ENCODE data around the gene EXOC6B.

EXOC6B gene

GRCh38 chr2:72162574-72162973 is 663.3 kb downstream of the EXOC6B start:
- DNase-seq (ENCODE audit: low read depth), result no peak

- DNase-seq (ENCODE audit: low read depth), result no peak
Observed at GRCh38 chr2:72159211-72159993, 666.4 kb downstream of the EXOC6B start.

GRCh38 chr2:72157871-72158771 is 667.7 kb downstream of the EXOC6B start:
- DNase-seq (ENCODE audit: low read depth), result no peak

GRCh38 chr2:72156872-72157271 is 669.0 kb downstream of the EXOC6B start:
- no peak for DNase-seq (ENCODE audit: low read depth)

GRCh38 chr2:72155737-72156136 is 670.1 kb downstream of the EXOC6B start:
- DNase-seq (ENCODE audit: low read depth), result no peak

- DNase-seq (ENCODE audit: low read depth), result no peak
Observed at GRCh38 chr2:72155151-72155550, 670.7 kb downstream of the EXOC6B start.

- DNase-seq (ENCODE audit: low read depth), result no peak
Observed at GRCh38 chr2:72154386-72154975, 671.4 kb downstream of the EXOC6B start.

- DNase-seq (ENCODE audit: low read depth), result no peak
Observed at GRCh38 chr2:72153924-72154323, 671.9 kb downstream of the EXOC6B start.

GRCh38 chr2:72153026-72153791 is 672.6 kb downstream of the EXOC6B start:
- DNase-seq (ENCODE audit: low read depth), result no peak

- DNase-seq (ENCODE audit: low read depth), result no peak
Observed at GRCh38 chr2:72150861-72151356, 674.9 kb downstream of the EXOC6B start.

- peak; percentile 41 for DNase-seq (ENCODE audit: low read depth)
Observed at GRCh38 chr2:72150157-72150860, 675.5 kb downstream of the EXOC6B start.

- DNase-seq (ENCODE audit: low read depth), result no peak
Observed at GRCh38 chr2:72149556-72150156, 676.2 kb downstream of the EXOC6B start.

- no peak for DNase-seq (ENCODE audit: low read depth)
Observed at GRCh38 chr2:72148837-72149555, 676.8 kb downstream of the EXOC6B start.

GRCh38 chr2:72148003-72148836 is 677.6 kb downstream of the EXOC6B start:
- DNase-seq (ENCODE audit: low read depth), result no peak

GRCh38 chr2:72147303-72147971 is 678.4 kb downstream of the EXOC6B start, which contains the start of gene CYP26B1:
CYP26B1 (minus strand) TSS chr2:72147862; CDS start chr2:72147834, 28 bp downstream.
- DNase-seq (ENCODE audit: low read depth), result no peak

GRCh38 chr2:72146347-72147302 is 679.2 kb downstream of the EXOC6B start:
- no peak for DNase-seq (ENCODE audit: low read depth)

GRCh38 chr2:72145658-72146329 is 680.0 kb downstream of the EXOC6B start:
- no peak for DNase-seq (ENCODE audit: low read depth)

Data from fibroblast of the conjunctiva (primary cell).